Keratinocyte (primary cell): ENCODE results near the gene AMBP. TPM values are rescaled to one million over a fixed set of nuclear protein-coding genes. Genes with fewer than 3 reads are reported as not detected.

Experiments
- DNase-seq: peaks from one replicate; pipeline ENCODE4 v3.0.0-alpha.2; 2011; ENCODE audit warnings: low read depth, missing footprints, low spot score
- FAIRE-seq: peaks from 2 replicates; lab custom pipeline; 2011; peaks lifted over from hg19 to GRCh38; lab: Jason Lieb, UNC
- H2AFZ ChIP-seq: 2 replicates; pipeline ENCODE4 v1.6.0; 2012; ENCODE audit warnings: low read length, control low read depth, inconsistent platforms; ENCODE audit not compliant: control insufficient read depth
- H3K27ac ChIP-seq: 2 replicates; pipeline ENCODE4 v1.5.1; 2011; ENCODE audit warnings: low read length; ENCODE audit not compliant: control insufficient read depth, insufficient read depth
- H3K27me3 ChIP-seq: 3 replicates; pipeline ENCODE4 v1.6.0; 2011; ENCODE audit warnings: low read length; ENCODE audit not compliant: control insufficient read depth, insufficient read depth; ENCODE audit errors: extremely low read depth
- H3K36me3 ChIP-seq, 2 experiments: 2 replicates in 1 of 2; 3 replicates in 1 of 2; pipeline ENCODE4 v1.5.1; 2011; ENCODE audit warnings: low read length in 2 of 2, mild to moderate bottlenecking in 1 of 2; ENCODE audit not compliant: control insufficient read depth in 2 of 2, insufficient read depth in 2 of 2; ENCODE audit errors: extremely low read depth in 1 of 2
- H3K4me1 ChIP-seq: 3 replicates; pipeline ENCODE4 v1.5.1; 2011; ENCODE audit warnings: low read length; ENCODE audit not compliant: control insufficient read depth, insufficient read depth; ENCODE audit errors: extremely low read depth
- H3K4me2 ChIP-seq: 3 replicates; pipeline ENCODE4 v1.6.0; 2011; ENCODE audit warnings: low read depth, low read length; ENCODE audit not compliant: control insufficient read depth, insufficient read depth; ENCODE audit errors: extremely low read depth
- H3K4me3 ChIP-seq, 3 experiments: fragments of 200-600 bp in 1 of 3; sonication (generic) in 1 of 3; 2 replicates in 2 of 3; 3 replicates in 1 of 3; pipeline ENCODE4 v1.5.1; 2011 to 2016; ENCODE audit warnings: low read length in 3 of 3, mild to moderate bottlenecking in 3 of 3, control low read depth in 2 of 3, inconsistent platforms in 1 of 3, low read depth in 1 of 3, mixed read lengths in 1 of 3, mixed run types in 1 of 3, moderate library complexity in 1 of 3; ENCODE audit not compliant: control insufficient read depth in 2 of 3, insufficient read depth in 2 of 3; ENCODE audit errors: extremely low read depth in 1 of 3
- H3K79me2 ChIP-seq: 2 replicates; pipeline ENCODE4 v1.6.0; 2012; ENCODE audit warnings: low read length; ENCODE audit not compliant: control insufficient read depth, insufficient read depth
- H3K9ac ChIP-seq: 3 replicates; pipeline ENCODE4 v1.6.0; 2011; ENCODE audit warnings: low read length; ENCODE audit not compliant: control insufficient read depth, insufficient read depth; ENCODE audit errors: extremely low read depth
- H3K9me1 ChIP-seq: 3 replicates; pipeline ENCODE4 v1.6.0; 2011; ENCODE audit warnings: low read length; ENCODE audit not compliant: control insufficient read depth, insufficient read depth; ENCODE audit errors: extremely low read depth
- H3K9me3 ChIP-seq: 2 replicates; pipeline ENCODE4 v1.5.1; 2012; ENCODE audit warnings: low read depth, low read length; ENCODE audit not compliant: control insufficient read depth
- H4K20me1 ChIP-seq: 3 replicates; pipeline ENCODE4 v1.6.0; 2011; ENCODE audit warnings: low read length; ENCODE audit not compliant: control insufficient read depth, insufficient read depth; ENCODE audit errors: extremely low read depth
- CTCF ChIP-seq, 3 experiments: IDR thresholded peaks in 1 of 3; conservative IDR thresholded peaks in 1 of 3; optimal IDR thresholded peaks in 1 of 3; 2 replicates in 2 of 3; 3 replicates in 1 of 3; pipeline versions ENCODE3 to v1.5.1; 2011; ENCODE audit warnings: low read length in 3 of 3, mild to moderate bottlenecking in 3 of 3, moderate library complexity in 2 of 3, control low read depth in 1 of 3, inconsistent platforms in 1 of 3; ENCODE audit not compliant: insufficient read depth in 2 of 3; ENCODE audit errors: extremely low read depth in 1 of 3
- EZH2 ChIP-seq: IDR thresholded peaks from one replicate; pipeline ENCODE4 v1.6.1; 2012; ENCODE audit warnings: inconsistent platforms, mild to moderate bottlenecking, low read length, moderate library complexity
- dilution Hi-C: fragments of 300-500 bp; cut with MboI; formaldehyde crosslinking; loops from one replicate; pipeline ENCODE4 v1.7.0; 2020; ENCODE audit warnings: low sequenced_read_pairs; ENCODE audit not compliant: extremely low pct_ligation_motif_present
- polyA plus RNA-seq, 5 experiments: library from polyadenylated mRNA; depleted of rRNA in 3 of 5; stranded (reverse) in 3 of 5; stranded (forward) in 1 of 5; unstranded in 1 of 5; fragments of >200 nt; gene quantifications; 1 replicate in 1 of 5; 2 replicates in 3 of 5; 3 replicates in 1 of 5; pipeline versions ENCODE4 v1.2.1 to v1.2.3, GENCODE V29; 2011 to 2012; ENCODE audit warnings: missing spikeins in 2 of 5, low read depth in 1 of 5, low replicate concordance in 1 of 5

Gene AMBP
- polyA plus RNA-seq, 1 donor (not counting 4 experiments of a cell fraction or from before 2014, with no cell fraction given), result not detected

GRCh38 chr9:114053246-114054005, 24.7 kb downstream of the AMBP start:
- Histone ChIP-seq H3K27ac (no peak overlapping the region), H3K9me1 (no peaks in the 10 kb centered on the region), H3K9ac (no peak overlapping the region), H3K4me1 (no peaks in the 10 kb centered on the region), H3K4me2 (no peak overlapping the region), H3K4me3 (no peak overlapping the region), H3K36me3 (peaks cover 0 to 16% of the 10 kb centered on the region in 2 experiments), H3K79me2 (no peaks in the 10 kb centered on the region), H3K9me3 (no peaks in the 10 kb centered on the region), H4K20me1 (no peaks in the 10 kb centered on the region), H3K27me3 (no peaks in the 10 kb centered on the region), H2AFZ (no peak overlapping the region)
- DNase-seq, result no peak
- no peak for FAIRE-seq
- TF ChIP-seq EZH2 (no peak), CTCF (optimal IDR thresholded peaks at IDR 0.05 in 1 of 3, IDR thresholded peaks at IDR 0.05 in 1 of 3, conservative IDR thresholded peaks at IDR 0.05 in 1 of 3; ENCODE audit: extremely low read depth in 1 of 3, insufficient read depth in 2 of 3, low read length in 3 of 3) (no peak)
- dilution Hi-C loops, result no loop called here

- Histone ChIP-seq H3K9ac (no peak overlapping the region), H3K9me1 (no peaks in the 10 kb centered on the region), H3K9me3 (no peaks in the 10 kb centered on the region), H4K20me1 (no peaks in the 10 kb centered on the region), H3K4me1 (no peaks in the 10 kb centered on the region), H3K79me2 (no peaks in the 10 kb centered on the region), H3K4me3 (no peak overlapping the region), H3K27me3 (no peaks in the 10 kb centered on the region), H3K36me3 (peaks cover 0 to 19% of the 10 kb centered on the region in 2 experiments), H3K4me2 (no peak overlapping the region), H3K27ac (no peak overlapping the region), H2AFZ (no peak overlapping the region)
- TF ChIP-seq EZH2 (no peak), CTCF (optimal IDR thresholded peaks at IDR 0.05 in 1 of 3, IDR thresholded peaks at IDR 0.05 in 1 of 3, conservative IDR thresholded peaks at IDR 0.05 in 1 of 3; ENCODE audit: extremely low read depth in 1 of 3, insufficient read depth in 2 of 3, low read length in 3 of 3) (no peak)
- FAIRE-seq (no peak), DNase-seq (no peak)
- dilution Hi-C loops, result no loop called here
Measured at GRCh38 chr9:114051706-114052105, 26.4 kb downstream of the AMBP start.
